Stimulated activated CD8-positive, alpha-beta memory T cell treated with anti-CD3 and anti-CD28 coated beads, Interleukin-7, amount 100 ng/mL, for 1 hour (primary cell): ENCODE data around the gene WBP1.
"Not testable (repeated sequence)": the region's sequence is repeated elsewhere in the genome, so short reads cannot be mapped to it uniquely, and the experiment has no call there.

Experiments
- DNase-seq, 2 donors: peaks; one replicate each; pipeline ENCODE4 v3.0.0-alpha.2; 2020; ENCODE audit warnings: low read depth in 2 of 2

The WBP1 gene

DNA sequence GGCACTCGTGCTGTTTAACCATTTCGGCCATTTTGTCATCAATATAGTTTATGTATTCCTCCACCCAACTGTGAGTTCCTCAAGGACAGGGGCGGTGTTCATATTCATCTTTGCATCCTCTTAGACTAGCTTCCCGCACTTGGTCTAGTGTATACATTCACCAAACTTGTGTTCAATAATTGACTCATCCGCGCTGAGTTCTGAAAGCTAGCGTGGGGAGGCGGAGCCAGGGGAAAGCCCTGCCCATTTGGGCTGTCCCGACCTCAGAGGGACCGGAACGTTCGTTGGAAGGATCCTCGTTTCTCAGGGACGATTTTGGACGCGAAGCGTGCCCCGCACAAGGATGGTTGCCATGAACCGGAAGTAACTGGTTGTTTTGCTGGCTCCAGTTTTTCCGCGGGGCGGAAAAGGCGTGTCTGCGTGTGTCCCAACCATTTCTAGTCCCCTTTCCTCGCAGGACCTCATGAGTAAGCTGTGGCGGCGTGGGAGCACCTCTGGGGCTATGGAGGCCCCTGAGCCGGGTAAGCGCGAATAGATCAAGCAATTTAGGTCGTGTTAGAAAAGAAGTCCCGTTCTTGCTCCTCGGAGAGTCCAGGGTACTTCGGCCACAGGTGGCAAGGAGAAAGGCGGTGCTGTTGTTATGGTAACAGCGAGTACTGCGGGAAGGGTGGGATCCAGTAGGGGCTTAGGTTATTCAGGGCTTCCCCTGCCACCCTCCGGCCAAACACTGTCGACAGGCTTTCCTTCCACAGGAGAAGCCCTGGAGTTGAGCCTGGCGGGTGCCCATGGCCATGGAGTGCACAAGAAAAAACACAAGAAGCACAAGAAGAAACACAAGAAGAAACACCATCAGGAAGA is 3.4 kb upstream of the WBP1 start, which contains the start of gene INO80B:
INO80B (plus strand) TSS at position 434 of the 858 bp plus-strand sequence; CDS start at position 464, 30 bp downstream.
- peak; percentile 93 to 96 for DNase-seq

DNA sequence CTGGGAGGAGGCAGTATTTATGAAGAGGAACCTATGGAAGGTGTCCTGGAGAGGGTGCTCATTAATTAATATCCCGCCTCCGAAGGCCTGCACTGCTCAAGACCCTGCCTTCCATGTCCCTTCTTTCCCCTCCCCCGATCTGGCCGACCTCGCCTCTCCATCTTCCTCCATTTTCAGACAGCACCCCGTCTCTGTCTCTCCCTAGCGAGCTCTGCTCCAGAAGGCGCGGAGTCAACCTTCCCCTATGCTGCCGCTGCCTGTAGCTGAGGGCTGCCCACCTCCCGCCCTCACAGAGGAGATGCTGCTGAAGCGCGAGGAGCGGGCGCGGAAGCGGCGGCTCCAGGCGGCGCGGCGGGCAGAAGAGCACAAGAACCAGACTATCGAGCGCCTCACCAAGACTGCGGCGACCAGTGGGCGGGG is 1.1 kb upstream of the WBP1 start:
- DNase-seq, result no peak

DNA sequence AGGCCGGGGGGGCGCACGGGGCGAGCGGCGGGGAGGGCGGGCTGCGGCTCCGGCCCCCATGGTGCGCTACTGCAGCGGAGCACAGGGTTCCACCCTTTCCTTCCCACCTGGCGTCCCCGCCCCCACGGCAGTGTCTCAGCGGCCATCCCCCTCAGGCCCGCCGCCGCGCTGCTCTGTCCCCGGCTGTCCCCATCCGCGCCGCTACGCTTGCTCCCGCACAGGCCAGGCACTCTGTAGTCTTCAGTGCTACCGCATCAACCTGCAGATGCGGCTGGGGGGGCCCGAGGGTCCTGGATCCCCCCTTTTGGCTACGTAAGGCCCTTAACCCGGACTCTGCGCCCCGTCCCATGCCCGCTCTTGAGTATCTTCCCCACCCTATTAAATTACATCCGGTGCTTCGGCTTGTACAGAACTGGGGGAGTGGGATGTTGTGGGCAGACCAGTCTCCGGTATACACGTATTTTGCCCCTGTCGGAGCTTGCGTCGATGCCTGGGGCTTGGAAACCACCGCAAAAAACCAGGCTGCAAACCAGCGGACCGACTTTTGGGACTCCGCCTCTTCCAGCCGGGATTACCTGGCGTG is 598 bp upstream of the WBP1 start:
- peak; percentile 58 to 70 for DNase-seq

DNA sequence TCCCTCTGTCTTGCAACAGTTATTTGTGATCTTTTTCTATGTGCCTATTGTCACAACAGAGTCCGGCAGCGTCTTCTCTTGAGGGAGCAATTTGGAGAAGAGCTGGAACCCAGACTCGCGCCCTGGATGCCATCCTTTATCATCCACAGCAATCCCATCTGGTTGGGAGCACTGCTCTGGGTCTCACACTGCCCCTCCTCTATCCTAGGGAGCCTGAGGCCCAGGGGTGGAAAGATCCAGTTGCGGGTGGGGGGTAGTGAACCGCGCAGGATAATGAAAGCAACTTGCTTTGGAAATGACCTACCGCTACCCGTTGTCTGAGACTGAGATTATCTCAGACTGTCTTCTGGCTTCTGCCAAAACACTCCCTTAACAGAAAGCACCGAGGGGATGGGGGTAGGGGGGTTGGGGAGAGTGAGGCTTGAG is 713 bp downstream of the WBP1 start:
- no peak for DNase-seq

DNA sequence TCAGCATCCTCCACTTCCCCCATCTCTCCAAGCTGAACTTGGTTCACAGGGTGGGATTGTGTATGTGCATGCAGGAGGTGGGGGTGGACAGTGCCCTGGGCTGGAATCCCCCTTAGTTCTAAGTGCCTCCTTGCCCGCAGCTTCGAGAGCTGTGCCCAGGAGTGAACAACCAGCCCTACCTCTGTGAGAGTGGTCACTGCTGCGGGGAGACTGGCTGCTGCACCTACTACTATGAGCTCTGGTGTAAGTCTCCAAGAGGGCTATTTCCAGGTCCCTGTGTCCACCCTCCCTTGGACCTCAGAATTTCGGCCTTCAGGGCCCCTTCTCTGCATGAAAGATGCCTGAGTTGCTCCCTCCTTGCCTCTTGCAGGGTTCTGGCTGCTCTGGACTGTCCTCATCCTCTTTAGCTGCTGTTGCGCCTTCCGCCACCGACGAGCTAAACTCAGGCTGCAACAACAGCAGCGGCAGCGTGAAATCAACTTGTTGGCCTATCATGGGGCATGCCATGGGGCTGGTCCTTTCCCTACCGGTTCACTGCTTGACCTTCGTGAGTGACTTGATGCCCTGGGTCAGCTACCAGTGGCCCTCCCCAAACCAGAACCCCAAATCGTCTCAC is 1.4 kb downstream of the WBP1 start:
- DNase-seq, result not testable (repeated sequence)

DNA sequence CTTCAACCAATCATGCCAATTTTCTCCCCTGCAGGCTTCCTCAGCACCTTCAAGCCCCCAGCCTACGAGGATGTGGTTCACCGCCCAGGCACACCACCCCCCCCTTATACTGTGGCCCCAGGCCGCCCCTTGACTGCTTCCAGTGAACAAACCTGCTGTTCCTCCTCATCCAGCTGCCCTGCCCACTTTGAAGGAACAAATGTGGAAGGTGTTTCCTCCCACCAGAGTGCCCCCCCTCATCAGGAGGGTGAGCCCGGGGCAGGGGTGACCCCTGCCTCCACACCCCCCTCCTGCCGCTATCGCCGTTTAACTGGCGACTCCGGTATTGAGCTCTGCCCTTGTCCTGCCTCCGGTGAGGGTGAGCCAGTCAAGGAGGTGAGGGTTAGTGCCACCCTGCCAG is 1.9 kb downstream of the WBP1 start:
- not testable (repeated sequence) for DNase-seq

DNA sequence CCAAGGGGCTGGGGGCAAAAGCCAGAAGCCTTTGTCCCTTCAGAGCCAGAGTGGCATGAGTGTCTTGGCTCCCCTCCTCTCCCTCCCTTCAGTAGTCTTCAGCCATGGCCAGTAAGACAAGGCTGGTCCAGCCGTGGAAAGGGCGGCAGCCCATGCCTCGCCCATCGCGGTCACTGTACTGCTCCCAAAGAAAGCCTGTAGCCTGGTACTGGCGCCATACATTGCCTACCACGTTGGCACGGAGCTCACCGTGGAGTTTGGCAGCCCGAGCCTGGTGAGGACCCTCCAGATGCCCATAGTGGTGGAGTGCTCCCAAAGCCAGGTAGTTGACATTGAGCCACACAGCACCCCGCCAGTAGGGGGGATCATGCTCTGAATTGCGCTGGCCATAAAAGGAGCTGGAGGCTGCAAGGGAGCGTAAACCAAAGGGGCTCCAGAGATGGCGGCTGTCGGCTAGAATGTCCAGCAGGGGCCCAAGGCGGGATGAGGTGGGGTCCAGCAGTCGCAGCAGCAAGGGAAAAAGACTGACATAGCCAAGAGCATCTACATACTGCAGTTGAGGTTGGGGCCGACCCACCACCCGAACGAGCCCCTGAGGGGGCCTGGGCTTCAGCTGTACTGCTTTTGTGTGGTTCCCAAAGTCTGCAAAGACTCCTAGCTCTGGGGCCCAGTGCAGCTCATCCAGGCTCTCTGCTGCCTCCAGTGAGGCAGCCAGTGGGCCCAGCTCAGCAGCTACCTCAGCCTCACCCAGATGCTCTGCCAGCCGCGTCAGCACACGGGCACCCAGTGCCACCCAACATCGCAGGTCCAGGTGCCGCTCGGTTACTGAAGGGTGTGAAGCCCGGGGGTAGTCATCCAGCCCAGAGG is 3.2 kb downstream of the WBP1 start:
- no peak for DNase-seq

DNA sequence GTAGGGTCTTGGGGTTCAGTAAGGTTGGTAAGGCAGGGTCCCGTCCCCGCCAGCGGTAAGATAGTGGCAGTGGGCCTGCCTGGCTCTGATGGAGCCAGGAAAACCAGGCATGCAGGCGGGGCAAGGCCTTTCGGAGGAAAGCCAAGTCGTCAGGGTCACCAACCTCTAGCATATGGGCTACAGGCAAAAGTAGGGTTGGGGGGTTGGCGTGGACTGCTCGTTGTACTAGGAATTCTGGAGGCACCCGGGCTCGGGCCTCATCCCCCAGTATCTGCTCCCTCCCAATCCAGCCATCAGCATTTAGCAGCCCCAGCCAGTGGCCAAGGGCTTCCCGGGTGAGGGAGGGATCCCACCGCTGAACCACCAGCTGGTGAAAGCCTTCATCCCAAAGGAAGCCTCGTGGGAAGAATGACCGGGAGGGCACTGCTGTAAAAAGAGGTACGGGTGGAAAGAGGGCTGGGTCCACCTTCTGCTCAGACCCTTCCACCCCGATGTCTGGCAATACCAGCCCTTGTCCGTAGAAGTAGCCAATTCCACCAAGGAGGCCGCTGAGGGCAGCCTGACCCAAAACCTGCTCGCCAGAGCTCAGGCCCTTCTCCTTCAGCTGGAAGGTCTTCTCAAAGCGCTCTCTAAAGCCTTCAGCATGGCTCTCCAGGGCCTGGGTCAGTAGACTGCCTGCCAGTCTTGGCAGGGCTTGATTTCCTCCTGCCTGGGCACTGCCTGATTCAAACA is 4.0 kb downstream of the WBP1 start:
- DNase-seq, result no peak

DNA sequence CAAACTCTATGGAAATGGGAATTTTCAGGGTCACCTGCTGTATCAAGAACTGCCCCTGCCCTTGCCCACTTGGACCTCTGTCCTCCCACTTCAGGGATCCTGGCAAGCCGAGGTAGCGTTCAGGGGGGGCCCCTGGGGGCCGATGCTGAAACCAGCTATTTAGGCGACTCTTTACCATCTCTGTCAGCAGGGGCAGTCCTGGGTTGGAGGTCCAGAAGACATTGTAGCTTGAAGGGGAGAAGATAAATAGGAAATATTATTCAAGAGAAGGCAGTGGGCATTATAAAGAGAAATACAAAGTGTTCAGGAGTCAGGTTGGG is 4.5 kb downstream of the WBP1 start:
- no peak for DNase-seq

DNA sequence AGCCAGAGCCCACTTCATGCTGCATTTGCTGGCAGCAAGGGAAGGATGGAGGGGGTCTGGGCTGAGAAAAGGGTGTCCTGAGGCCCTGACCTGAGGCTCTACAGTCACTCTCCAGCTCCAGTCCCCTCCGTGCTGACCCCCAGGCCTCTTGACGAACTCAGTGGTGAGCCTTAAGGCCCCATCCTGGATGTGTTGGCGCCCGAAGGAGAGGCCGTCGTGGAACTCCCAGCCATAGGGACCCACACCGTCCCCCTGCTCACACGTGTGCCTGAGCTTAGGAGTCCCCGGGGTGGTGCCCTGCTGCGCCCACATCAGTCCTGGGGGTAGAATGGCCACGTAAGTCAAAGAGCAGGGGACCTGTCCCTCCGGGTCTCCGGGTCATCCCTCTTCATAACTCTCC is 6.2 kb downstream of the WBP1 start:
- DNase-seq, result no peak

DNA sequence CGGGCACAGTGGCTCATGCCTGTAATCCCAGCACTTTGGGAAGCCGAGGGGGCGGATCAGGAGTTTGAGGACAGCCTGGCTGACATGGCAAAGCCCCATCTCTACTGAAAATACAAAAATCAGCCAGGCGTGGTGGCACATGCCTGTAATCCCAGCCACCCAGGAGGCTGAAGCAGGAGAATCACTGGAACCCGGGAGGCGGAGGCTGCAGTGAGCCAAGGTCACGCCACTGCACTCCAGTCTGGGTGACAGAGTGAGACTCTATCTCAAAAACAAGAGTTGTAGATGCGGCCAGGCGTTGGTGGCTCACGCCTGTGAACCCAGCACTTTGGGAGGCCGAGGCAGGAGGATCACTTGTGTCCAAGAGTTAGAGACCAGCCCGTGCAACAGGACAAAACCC is 12.5 kb downstream of the WBP1 start:
- not testable (repeated sequence) for DNase-seq

DNA sequence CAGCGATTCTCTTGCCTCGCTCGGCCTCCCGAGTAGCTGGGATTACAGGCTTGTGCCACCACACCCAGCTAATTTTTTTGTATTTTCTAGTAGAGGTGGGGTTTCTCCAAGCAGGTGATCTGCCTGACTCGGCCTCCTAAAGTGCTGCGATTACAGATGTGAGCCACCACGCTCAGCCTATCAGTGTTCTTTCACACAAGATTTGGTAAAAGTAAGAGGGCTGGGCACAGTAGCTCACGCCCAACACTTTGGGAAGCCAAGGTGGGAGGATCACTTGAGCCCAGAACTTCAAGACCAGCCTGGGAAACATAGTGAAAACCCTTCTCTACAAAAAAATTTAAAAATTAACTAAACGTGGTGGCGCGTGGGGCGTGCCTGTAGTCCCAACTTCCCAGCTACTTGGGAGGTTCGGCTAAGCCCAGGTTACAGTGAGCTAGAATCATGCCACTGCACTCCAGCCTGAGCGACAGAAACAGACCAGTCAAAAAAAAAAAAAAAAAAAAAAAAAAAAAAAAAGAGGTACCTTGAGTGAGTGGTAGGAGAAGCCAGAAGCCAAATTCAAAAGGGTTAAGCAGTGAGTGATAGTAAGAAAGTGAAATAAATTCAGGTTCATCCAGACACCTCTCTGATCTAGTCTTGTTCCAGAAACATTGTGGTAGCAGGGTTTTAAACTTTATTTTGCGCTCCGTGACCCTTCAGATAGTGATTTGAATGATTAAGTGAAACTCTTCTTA is 13.3 kb downstream of the WBP1 start:
- no peak for DNase-seq

DNA sequence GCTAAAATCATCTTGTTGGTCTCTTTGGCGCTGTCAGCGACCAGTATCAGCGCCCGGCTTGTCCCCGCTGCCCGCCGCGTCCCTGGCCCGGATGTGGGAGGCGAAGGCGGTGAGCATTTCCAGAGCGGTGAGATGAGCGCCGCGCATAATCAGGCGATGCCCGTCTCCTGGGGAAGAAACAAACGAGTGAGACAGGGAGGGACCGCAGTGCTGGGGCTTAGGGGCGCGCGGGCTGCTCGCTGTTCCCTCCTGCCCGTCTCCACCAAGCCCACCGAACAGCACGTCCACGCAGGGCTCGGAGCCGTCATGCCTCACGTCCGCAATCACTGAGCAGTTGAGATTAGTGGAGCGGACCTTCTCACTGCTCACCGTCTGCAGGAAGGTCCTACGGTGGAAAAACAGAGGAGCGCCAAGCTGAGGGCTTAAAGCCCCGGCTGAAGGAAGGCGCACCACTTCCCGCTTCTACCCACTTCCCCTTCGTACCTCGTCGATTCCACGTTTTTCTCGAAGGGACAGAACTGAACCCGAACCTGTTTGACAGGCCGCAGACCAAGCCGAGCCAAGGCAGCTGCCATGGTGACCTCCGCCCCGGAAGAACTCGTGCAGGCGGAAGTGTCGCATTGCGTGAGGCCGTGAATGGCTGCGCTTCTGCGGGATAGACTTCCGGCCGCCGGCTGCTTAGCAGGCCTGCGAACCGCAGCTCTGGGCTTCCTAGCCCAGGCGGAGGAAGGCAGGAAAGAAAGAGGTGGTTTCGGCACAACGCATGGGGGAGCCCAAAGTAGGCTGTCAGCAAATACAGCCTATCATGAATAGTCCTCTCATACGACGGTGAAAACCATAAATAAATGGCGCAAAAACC is 14.1 kb downstream of the WBP1 start, which contains the start of gene MRPL53:
MRPL53 (minus strand) TSS at position 595 of the 859 bp plus-strand sequence; CDS start at position 575, 20 bp downstream.
- DNase-seq, result peak; percentile 88 to 96

DNA sequence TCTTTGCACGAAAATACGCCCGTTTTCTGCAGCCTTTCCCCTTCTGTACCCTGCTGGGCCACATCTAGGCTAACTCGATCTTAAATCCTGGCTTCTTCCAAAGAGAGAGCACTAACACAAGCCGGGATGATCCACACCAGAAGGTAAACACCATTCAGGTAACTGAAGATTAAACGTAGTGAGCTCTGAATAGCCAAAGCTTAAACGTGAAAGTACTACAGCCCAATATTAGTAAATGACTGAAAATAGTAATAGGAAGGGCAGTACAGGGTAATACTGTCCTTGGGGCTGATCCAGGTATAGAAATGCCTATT is 14.7 kb downstream of the WBP1 start:
- no peak for DNase-seq

DNA sequence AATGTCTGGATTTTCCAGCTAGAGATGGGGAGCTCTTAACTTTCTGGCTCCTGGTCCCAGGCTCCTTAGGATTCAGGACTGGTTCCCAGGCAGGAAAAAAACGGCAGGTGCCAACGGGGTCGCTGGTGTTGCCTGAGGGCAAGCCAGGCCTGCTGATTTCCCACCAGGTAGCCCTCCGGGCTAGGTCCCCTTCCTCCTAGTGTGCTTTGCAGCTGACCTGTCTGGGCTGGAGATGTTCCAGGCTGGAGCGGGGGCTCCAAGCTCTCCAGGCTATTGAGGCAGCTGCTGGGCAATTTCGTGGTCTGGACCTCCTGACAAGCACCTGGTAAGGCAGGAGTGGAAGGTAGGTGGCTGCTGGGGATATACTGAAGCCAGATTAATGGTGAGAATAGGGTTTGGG is 16.2 kb downstream of the WBP1 start:
- no peak for DNase-seq

DNA sequence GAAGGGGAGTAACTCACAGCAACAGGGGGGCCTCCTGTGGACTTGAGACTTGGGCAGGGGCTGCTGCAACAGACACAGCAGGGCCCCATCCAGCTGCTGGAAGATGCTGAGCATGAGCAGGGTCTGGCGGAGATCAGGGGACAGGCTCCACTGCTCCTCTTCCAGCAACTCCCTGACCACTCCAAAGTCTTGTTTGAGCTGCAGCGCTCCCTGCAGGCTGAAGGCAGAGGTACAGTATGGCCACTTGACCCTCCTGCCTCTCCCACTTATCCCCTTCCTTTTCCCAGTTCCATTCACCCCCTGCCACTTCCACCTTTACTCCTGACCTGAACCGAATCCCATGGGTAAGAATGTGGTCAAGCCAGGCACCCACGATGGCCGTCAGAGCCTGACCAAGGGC is 16.7 kb downstream of the WBP1 start:
- no peak for DNase-seq

DNA sequence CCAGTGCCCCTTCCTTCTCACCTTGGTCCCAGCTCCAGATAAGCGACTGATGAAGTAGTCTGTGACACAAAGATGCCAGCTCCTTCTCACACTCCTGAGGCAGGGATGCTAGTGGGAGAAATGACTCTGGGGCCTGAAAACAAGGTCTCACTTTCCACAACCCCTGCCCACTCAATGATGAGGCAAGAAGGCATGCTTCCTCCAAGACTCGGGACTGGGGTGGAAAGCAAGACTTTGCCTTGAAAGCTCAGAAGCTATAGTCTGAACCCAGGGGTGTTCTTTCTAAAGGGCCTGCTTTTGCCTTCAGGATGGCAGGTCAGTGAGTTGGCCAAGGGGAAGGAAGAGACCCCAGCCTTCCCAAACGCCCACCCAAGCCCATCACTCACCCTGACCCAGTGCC is 23.2 kb downstream of the WBP1 start:
- no peak for DNase-seq

DNA sequence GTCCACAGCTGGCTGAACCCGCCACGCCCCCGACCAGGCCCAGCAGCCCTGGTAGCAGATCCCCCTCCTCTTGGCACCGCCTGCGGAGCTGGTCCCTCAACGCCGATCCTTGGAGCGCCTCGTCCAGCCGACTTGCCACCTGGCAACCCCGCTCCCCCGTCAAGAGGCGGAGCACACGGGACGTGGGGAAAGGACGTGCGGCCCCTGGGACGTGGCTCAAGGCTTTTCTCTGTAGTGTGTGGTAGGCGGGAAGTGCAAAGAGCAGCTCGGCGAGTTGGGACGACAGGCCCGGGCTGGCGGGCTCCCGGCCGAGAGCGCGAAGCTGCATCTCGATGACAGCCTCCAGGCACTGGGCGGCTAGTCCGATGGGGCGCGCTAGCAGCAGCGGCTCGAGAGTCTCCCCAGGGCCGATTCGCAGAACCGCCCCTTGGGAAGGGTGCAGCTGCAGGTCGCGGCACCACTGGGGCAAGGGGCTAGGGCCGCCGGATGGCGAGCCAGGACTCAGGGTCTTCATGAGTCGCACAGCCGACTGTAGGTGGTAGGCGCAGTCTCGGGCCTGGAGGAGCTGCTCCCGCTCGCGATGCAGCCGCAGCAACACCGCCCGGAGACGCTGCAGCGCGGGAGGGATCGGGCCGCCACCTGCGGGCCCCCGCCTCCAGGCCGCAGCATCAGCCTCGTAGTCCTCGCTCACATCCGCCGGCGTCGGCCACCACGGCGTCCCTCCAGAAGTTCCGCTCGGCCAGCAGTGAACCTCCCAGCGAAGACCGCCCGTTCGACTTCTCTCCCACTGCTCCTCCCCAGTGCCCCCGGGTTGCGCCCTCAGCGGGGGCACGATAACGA is 23.9 kb downstream of the WBP1 start:
- no peak for DNase-seq
